ENCODE measurements around the gene F12.

DNA sequence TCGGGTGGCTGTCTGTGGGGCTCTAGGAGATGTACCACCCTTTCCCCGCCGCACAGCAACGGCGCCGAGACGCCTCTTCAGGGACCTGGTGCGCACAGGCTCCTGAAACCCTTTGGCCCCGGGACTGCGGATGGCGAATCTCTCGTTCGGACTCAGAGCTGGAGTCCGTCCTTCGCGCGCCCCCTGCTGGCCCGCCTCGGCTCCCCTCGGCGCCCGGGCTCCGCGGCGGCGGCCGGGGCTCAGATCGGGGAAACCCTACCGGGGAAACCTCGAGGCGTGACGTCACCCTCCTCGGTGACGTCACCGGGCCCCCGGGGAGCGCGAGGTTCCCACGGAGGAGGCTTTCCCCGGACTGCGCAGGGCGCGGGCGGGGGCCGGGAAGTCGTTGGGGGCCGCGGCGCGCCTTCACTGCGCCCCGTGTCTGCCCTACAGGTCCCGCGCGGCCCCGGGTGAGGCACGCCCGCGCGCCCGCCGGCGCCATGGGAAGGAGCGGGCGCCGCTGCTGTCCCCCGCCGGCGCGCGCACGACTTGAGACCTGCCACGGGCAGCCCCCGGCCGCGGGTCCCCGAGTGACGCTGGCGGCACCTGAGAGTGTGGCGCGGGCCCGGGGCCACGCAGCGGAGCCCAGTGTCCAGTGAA is 45.2 kb upstream of the F12 start:
- TF ChIP-seq, protein P1, sequence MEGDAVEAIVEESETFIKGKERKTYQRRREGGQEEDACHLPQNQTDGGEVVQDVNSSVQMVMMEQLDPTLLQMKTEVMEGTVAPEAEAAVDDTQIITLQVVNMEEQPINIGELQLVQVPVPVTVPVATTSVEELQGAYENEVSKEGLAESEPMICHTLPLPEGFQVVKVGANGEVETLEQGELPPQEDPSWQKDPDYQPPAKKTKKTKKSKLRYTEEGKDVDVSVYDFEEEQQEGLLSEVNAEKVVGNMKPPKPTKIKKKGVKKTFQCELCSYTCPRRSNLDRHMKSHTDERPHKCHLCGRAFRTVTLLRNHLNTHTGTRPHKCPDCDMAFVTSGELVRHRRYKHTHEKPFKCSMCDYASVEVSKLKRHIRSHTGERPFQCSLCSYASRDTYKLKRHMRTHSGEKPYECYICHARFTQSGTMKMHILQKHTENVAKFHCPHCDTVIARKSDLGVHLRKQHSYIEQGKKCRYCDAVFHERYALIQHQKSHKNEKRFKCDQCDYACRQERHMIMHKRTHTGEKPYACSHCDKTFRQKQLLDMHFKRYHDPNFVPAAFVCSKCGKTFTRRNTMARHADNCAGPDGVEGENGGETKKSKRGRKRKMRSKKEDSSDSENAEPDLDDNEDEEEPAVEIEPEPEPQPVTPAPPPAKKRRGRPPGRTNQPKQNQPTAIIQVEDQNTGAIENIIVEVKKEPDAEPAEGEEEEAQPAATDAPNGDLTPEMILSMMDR (IDR thresholded peaks at IDR 0.05): peak in 3 of 4 experiments; percentile 93 to 98 (median 95)
- TF ChIP-seq POLR2A (IDR thresholded peaks at IDR 0.05) (no peak), EP300 (IDR thresholded peaks at IDR 0.05) (no peak), POLR2AphosphoS5 (IDR thresholded peaks at IDR 0.05) (peak; percentile 22)

Measured in gastroesophageal sphincter (tissue), 3 donors.